ENCODE data around the gene DYRK1B.

The DYRK1B gene

DNA sequence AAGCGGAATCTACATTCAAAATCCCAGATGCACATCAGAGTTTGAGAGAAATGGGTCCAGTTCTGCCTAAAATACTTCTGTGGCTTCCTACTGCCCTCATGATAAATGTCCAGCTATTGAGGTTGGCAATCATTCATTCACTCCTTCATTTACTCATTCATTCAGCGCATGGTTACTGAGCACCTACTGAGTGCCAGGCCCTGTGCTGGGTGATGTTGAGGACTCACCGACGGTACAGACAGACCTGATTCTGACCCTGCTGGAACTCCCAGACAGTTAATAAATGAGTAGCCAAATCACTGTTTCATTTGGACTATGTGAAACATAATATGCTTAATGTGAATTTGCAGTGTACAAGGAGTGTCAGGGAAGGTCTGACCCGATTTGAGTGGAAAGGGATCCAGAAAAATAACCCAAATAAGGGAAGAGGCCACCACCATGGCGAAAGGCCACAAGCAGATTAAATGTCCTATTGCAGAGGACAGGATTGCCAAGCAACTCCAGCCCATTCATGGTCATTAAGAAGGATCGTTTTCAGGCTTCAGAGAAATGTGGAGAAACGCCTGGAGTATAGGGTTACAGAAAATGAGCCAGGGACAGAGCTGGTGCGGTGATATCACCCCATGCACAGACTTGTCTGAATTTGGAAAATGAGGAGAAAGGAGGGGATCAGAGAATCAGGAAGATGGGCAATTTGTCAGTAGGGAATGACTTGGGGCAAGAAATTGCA is 20.5 kb downstream of the DYRK1B start:
- POLR2A ChIA-PET: interaction anchor here (0.5 to 1.3 kb wide), 3 partner anchors 13 to 384 kb away, joined by 3 to 5 read pairs (median 4); no protein-coding TSS in a partner anchor
- H3K4me3 ChIP-seq (ENCODE audit: low read depth, low read length): no peak overlapping the region
- CTCF ChIA-PET: interaction anchor here (1.2 to 3.1 kb wide), 5 partner anchors 21 to 49 kb away, joined by 3 to 11 read pairs (median 7); no protein-coding TSS in a partner anchor
- 0 out of 2 replicates have a peak overlapping the region, but pooled peaks have one; percentile 53 for H3K27ac ChIP-seq (ENCODE audit: extremely low read depth, low read depth, low read length)
- H3K36me3 ChIP-seq (ENCODE audit: control insufficient read depth in 2 of 2, insufficient read depth in 1 of 2, low read length in 2 of 2): peaks cover 4 to 40% of the 10 kb centered on the region in 2 experiments
- peaks cover 11% of the 10 kb centered on the region for H3K4me1 ChIP-seq (ENCODE audit: control insufficient read depth, insufficient read depth, low read length)
- H3K9me3 ChIP-seq (ENCODE audit: control insufficient read depth, insufficient read depth, low read depth, low read length): no peaks in the 10 kb centered on the region; the same call in 1 of the 2 replicates
- TF ChIP-seq ZNF184 (tag by site-specific recombination; IDR thresholded peaks at IDR 0.05): 0 out of 2 replicates have a peak, but pooled peaks have one; percentile 46
- TF ChIP-seq ZNF513 (tag by site-specific recombination; IDR thresholded peaks at IDR 0.05): no peak
- TF ChIP-seq ZNF274 (IDR thresholded peaks at IDR 0.05; ENCODE audit: low read length): no peak
- TF ChIP-seq ZNF274 (tag by site-specific recombination; IDR thresholded peaks at IDR 0.05; ENCODE audit: borderline replicate concordance): no peak
- TF ChIP-seq ZNF707 (tag by site-specific recombination; IDR thresholded peaks at IDR 0.05): no peak
- no peak for TF ChIP-seq ZSCAN16 (tag by site-specific recombination; IDR thresholded peaks at IDR 0.05)
- no peak for TF ChIP-seq ZNF2 (tag by site-specific recombination; IDR thresholded peaks at IDR 0.05)
- no peak for TF ChIP-seq ZNF121 (tag by site-specific recombination; IDR thresholded peaks at IDR 0.05)
- TF ChIP-seq ELK4 (IDR thresholded peaks at IDR 0.05; ENCODE audit: borderline replicate concordance, low read depth, low read length): no peak
- no peak for TF ChIP-seq ZNF248 (tag by site-specific recombination; IDR thresholded peaks at IDR 0.05)
- TF ChIP-seq, protein P1, sequence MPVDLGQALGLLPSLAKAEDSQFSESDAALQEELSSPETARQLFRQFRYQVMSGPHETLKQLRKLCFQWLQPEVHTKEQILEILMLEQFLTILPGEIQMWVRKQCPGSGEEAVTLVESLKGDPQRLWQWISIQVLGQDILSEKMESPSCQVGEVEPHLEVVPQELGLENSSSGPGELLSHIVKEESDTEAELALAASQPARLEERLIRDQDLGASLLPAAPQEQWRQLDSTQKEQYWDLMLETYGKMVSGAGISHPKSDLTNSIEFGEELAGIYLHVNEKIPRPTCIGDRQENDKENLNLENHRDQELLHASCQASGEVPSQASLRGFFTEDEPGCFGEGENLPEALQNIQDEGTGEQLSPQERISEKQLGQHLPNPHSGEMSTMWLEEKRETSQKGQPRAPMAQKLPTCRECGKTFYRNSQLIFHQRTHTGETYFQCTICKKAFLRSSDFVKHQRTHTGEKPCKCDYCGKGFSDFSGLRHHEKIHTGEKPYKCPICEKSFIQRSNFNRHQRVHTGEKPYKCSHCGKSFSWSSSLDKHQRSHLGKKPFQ (tag by site-specific recombination; IDR thresholded peaks at IDR 0.05): no peak
- no peak for TF ChIP-seq ZNF776 (tag by site-specific recombination; IDR thresholded peaks at IDR 0.05; ENCODE audit: borderline replicate concordance)
- TF ChIP-seq ZNF362 (tag by site-specific recombination; IDR thresholded peaks at IDR 0.05): no peak
- TF ChIP-seq GFI1B (tag by site-specific recombination; IDR thresholded peaks at IDR 0.05): 0 out of 2 replicates have a peak, but pooled peaks have one; percentile 6
- no peak for TF ChIP-seq ZBTB8A (tag by site-specific recombination; IDR thresholded peaks at IDR 0.05)
- peak; percentile 68; the same call in 1 of the 2 replicates for TF ChIP-seq ZBTB48 (tag by site-specific recombination; IDR thresholded peaks at IDR 0.05)
- no peak for TF ChIP-seq ZSCAN30 (tag by site-specific recombination; IDR thresholded peaks at IDR 0.05)
- TF ChIP-seq ZNF830 (tag by site-specific recombination; IDR thresholded peaks at IDR 0.05; ENCODE audit: low read depth): no peak
- TF ChIP-seq ZNF10 (tag by site-specific recombination; IDR thresholded peaks at IDR 0.05): no peak
- TF ChIP-seq GLI2 (tag by site-specific recombination; IDR thresholded peaks at IDR 0.05; ENCODE audit: borderline replicate concordance, low read depth): no peak
- TF ChIP-seq ZNF473 (tag by site-specific recombination; IDR thresholded peaks at IDR 0.05): no peak
- TF ChIP-seq ZNF266 (tag by site-specific recombination; IDR thresholded peaks at IDR 0.05; ENCODE audit: low read depth): no peak
- TF ChIP-seq ZNF624 (tag by site-specific recombination; IDR thresholded peaks at IDR 0.05): no peak
- TF ChIP-seq, protein P2, sequence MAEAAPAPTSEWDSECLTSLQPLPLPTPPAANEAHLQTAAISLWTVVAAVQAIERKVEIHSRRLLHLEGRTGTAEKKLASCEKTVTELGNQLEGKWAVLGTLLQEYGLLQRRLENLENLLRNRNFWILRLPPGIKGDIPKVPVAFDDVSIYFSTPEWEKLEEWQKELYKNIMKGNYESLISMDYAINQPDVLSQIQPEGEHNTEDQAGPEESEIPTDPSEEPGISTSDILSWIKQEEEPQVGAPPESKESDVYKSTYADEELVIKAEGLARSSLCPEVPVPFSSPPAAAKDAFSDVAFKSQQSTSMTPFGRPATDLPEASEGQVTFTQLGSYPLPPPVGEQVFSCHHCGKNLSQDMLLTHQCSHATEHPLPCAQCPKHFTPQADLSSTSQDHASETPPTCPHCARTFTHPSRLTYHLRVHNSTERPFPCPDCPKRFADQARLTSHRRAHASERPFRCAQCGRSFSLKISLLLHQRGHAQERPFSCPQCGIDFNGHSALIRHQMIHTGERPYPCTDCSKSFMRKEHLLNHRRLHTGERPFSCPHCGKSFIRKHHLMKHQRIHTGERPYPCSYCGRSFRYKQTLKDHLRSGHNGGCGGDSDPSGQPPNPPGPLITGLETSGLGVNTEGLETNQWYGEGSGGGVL (tag by site-specific recombination; IDR thresholded peaks at IDR 0.05): no peak
- TF ChIP-seq, protein P3, sequence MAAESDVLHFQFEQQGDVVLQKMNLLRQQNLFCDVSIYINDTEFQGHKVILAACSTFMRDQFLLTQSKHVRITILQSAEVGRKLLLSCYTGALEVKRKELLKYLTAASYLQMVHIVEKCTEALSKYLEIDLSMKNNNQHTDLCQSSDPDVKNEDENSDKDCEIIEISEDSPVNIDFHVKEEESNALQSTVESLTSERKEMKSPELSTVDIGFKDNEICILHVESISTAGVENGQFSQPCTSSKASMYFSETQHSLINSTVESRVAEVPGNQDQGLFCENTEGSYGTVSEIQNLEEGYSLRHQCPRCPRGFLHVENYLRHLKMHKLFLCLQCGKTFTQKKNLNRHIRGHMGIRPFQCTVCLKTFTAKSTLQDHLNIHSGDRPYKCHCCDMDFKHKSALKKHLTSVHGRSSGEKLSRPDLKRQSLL (tag by site-specific recombination; IDR thresholded peaks at IDR 0.05): no peak
- TF ChIP-seq, protein P4, sequence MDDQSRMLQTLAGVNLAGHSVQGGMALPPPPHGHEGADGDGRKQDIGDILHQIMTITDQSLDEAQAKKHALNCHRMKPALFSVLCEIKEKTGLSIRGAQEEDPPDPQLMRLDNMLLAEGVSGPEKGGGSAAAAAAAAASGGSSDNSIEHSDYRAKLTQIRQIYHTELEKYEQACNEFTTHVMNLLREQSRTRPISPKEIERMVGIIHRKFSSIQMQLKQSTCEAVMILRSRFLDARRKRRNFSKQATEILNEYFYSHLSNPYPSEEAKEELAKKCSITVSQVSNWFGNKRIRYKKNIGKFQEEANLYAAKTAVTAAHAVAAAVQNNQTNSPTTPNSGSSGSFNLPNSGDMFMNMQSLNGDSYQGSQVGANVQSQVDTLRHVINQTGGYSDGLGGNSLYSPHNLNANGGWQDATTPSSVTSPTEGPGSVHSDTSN (CRISPR knock-in tag; IDR thresholded peaks at IDR 0.05): no peak
